Peyer's patch (tissue), 4 donors: Measurements from ENCODE around the gene PROP1. TPM values are rescaled to one million over a fixed set of nuclear protein-coding genes. Genes with fewer than 3 reads are reported as not detected.
"Not testable (repeated sequence)": the region's sequence is repeated elsewhere in the genome, so short reads cannot be mapped to it uniquely, and the experiment has no call there.

Experiments
- DNase-seq, 3 donors: peaks; one replicate each; pipeline ENCODE4 v3.0.0-alpha.2; 2017 to 2019
- H3K27ac ChIP-seq, 4 donors: fragments of 200-600 bp; sonication (generic); one replicate each; pipeline ENCODE4 v1.5.1; 2016 to 2019
- H3K27me3 ChIP-seq, 2 donors: fragments of 200-600 bp; sonication (generic); one replicate each; pipeline ENCODE4 v1.5.1; 2019
- H3K36me3 ChIP-seq, 3 donors: fragments of 200-600 bp; sonication (generic); one replicate each; pipeline ENCODE4 v1.5.1; 2016 to 2019
- H3K4me1 ChIP-seq, 4 donors: fragments of 200-600 bp; sonication (generic); one replicate each; pipeline ENCODE4 v1.5.1; 2016 to 2019
- H3K4me3 ChIP-seq, 4 donors: fragments of 200-600 bp; sonication (generic); 1 replicate in 3 of 4; 2 replicates in 1 of 4; pipeline ENCODE4 v1.5.1; 2016 to 2019; ENCODE audit warnings: mild to moderate bottlenecking in 1 of 4
- H3K9me3 ChIP-seq, 4 donors: fragments of 200-600 bp; sonication (generic); one replicate each; pipeline ENCODE4 v1.5.1; 2016 to 2019; ENCODE audit warnings: mild to moderate bottlenecking in 1 of 4
- POLR2A ChIP-seq, 2 donors: fragments of 450-650 bp; IDR thresholded peaks; one replicate each; pipeline ENCODE4 v1.5.1; 2017; ENCODE audit warnings: antibody characterized with exemption in 2 of 2, mild to moderate bottlenecking in 2 of 2, moderate library complexity in 2 of 2
- total RNA-seq, 4 donors: library from RNA; depleted of rRNA; stranded (reverse); fragments of >200 nt; gene quantifications; one replicate each; pipeline ENCODE4 v1.1.0, GENCODE V29; 2016
- TF ChIP-seq, protein P1 (sequence below), 6 experiments: fragments of 450-650 bp in 4 of 6; fragments of 200-600 bp in 2 of 6; sonication (generic) in 1 of 6; IDR thresholded peaks; one replicate each; pipeline ENCODE4 v1.5.1; 2017 to 2019; ENCODE audit warnings: antibody characterized with exemption in 6 of 6, mild to moderate bottlenecking in 3 of 6, moderate library complexity in 1 of 6

PROP1 gene
- total RNA-seq, 4 donors from 2014 or later: not detected

DNA sequence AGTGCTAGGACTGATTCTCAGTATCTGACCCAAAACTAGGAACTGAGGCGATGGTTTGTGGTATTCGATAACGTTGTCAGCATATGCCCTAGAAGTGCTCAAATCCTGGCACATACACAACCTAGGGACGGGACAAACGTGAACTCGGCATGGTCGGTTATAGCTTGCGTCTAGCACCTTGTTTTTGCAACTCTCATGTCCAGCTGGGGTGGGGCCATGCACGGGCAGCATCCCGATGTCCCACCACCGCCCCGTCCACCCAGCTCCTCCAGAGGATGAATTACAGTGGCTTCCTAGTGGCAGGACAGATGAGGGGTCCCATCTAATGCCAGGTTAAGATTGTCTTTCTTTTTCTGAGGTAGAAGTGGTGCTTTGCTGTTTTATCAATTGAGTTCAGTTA is 31.6 kb downstream of the PROP1 start:
- no peak for TF ChIP-seq POLR2A (IDR thresholded peaks at IDR 0.05)
- TF ChIP-seq, protein P1, sequence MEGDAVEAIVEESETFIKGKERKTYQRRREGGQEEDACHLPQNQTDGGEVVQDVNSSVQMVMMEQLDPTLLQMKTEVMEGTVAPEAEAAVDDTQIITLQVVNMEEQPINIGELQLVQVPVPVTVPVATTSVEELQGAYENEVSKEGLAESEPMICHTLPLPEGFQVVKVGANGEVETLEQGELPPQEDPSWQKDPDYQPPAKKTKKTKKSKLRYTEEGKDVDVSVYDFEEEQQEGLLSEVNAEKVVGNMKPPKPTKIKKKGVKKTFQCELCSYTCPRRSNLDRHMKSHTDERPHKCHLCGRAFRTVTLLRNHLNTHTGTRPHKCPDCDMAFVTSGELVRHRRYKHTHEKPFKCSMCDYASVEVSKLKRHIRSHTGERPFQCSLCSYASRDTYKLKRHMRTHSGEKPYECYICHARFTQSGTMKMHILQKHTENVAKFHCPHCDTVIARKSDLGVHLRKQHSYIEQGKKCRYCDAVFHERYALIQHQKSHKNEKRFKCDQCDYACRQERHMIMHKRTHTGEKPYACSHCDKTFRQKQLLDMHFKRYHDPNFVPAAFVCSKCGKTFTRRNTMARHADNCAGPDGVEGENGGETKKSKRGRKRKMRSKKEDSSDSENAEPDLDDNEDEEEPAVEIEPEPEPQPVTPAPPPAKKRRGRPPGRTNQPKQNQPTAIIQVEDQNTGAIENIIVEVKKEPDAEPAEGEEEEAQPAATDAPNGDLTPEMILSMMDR (IDR thresholded peaks at IDR 0.05): no peak
- H3K4me1 ChIP-seq: no peaks in the 10 kb centered on the region
- no peak for DNase-seq
- no peak overlapping the region for H3K27ac ChIP-seq
- no peak overlapping the region for H3K4me3 ChIP-seq
- H3K27me3 ChIP-seq: no peaks in the 10 kb centered on the region
- no peaks in the 10 kb centered on the region for H3K36me3 ChIP-seq
- H3K9me3 ChIP-seq: no peaks in the 10 kb centered on the region

DNA sequence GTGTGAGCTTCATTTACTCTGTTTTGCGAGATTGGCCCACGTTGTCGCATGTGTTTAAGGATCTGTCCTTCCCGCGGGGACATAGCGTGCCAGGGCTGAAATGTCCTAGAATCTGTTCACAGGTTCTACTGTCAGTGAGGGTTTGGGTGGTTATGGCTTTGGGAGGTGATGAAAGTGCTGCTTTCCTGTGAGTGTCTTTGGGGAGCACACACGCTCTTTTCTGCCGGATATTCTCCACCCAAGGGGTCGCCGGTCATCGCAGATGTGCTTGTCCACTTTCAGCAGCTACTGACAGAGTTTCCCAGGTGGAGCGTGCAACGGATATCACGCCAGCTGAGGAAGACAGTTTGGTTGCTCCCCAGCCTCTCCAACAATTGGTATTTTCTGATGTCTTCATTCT is 32.1 kb downstream of the PROP1 start:
- Histone ChIP-seq H3K9me3 (no peaks in the 10 kb centered on the region), H3K4me1 (no peaks in the 10 kb centered on the region), H3K27ac (no peak overlapping the region), H3K4me3 (no peak overlapping the region), H3K27me3 (no peaks in the 10 kb centered on the region), H3K36me3 (no peaks in the 10 kb centered on the region)
- DNase-seq: no peak
- TF ChIP-seq, protein P1 (IDR thresholded peaks at IDR 0.05): no peak
- no peak for TF ChIP-seq POLR2A (IDR thresholded peaks at IDR 0.05)

DNA sequence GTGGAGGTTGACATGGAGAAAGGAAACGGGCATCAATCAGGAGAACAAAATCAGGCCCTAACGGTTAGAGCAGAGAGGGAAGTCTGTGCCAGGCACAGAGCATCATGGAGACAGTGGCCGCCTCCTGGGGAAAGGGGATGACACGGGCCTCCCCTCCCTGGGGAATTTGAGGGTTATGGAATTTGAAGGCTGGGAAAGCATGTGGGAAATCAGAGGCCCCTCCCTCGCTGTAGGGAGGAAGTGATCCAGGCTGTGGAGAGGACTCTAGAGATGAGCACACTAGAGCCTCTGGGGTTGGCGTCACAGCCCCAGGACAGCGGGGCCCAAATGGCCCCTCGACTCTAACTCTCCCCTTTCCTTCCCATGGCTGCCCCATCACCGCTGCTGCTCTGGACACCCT is 36.7 kb downstream of the PROP1 start:
- TF ChIP-seq, protein P1 (IDR thresholded peaks at IDR 0.05): no peak
- no peak for TF ChIP-seq POLR2A (IDR thresholded peaks at IDR 0.05)
- Histone ChIP-seq H3K27ac (no peak overlapping the region), H3K36me3 (no peaks in the 10 kb centered on the region), H3K9me3 (no peaks in the 10 kb centered on the region), H3K4me1 (no peaks in the 10 kb centered on the region), H3K4me3 (no peak overlapping the region), H3K27me3 (no peaks in the 10 kb centered on the region)
- DNase-seq: no peak

DNA sequence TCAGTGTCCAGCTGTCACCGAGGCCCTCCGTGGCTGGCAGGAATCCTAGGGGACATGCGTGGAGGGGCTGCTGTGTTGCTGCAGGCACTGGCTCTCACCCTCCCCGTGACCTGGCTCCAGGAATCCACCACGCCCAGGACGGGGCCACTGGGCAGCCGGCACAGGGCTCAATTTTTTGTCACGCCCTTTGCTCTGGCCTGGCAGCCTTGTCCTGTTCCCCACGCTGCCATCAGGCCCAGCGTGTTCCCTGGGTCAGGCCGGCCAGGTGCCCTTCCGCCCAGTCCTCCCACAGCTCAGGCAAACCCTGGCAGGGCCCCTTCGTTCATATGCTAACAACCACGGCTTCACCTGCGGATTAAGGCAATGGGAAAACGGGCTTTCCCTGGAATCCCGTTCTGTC is 37.3 kb downstream of the PROP1 start:
- H3K27me3 ChIP-seq: no peaks in the 10 kb centered on the region
- no peak overlapping the region for H3K27ac ChIP-seq
- H3K36me3 ChIP-seq: no peaks in the 10 kb centered on the region
- TF ChIP-seq, protein P1 (IDR thresholded peaks at IDR 0.05): no peak
- no peak for TF ChIP-seq POLR2A (IDR thresholded peaks at IDR 0.05)
- no peak overlapping the region for H3K4me3 ChIP-seq
- H3K9me3 ChIP-seq: no peaks in the 10 kb centered on the region
- no peak for DNase-seq
- H3K4me1 ChIP-seq: no peaks in the 10 kb centered on the region

DNA sequence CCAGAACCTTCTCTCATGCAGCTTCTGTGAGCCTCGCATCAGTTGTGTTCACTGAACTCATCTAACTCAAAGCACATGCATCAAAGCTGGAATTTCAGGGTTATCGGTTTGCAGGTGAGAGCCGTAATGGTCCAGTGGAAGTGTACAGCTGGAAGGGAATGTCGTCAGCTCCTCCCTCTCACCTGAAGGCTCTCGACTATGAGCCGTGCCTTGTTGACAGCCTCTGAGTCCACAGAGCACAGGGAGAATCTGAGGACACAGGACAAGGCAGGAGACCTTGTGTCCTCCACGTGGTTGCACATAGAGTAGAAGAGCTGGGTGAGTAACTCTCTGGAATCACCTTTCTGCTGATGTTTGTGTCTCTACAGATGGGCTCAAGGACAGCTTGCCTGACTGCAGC is 38.8 kb downstream of the PROP1 start:
- DNase-seq: no peak
- H3K9me3 ChIP-seq: no peaks in the 10 kb centered on the region
- no peak overlapping the region for H3K27ac ChIP-seq
- no peaks in the 10 kb centered on the region for H3K4me1 ChIP-seq
- H3K36me3 ChIP-seq: no peaks in the 10 kb centered on the region
- no peak overlapping the region for H3K4me3 ChIP-seq
- H3K27me3 ChIP-seq: no peaks in the 10 kb centered on the region
- no peak for TF ChIP-seq POLR2A (IDR thresholded peaks at IDR 0.05)
- TF ChIP-seq, protein P1 (IDR thresholded peaks at IDR 0.05): no peak

DNA sequence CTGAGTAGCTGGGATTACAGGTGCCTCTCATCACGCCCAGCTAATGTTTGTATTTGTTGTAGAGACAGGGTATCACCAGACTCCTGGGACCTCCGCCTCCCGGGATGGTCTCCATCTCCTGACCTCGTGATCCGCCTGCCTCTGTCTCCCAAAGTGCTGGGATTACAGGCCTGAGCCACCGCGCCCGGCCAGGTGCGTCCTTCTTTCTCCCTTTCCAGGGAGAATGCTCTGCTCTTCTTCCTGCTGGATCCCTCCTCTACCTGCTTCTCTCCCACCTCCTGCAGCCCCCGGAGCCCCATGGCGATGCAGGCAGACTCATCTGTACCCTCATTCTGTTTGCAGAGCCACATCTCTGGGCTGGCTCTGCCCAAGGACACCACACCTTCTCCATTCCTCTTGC is 42.9 kb downstream of the PROP1 start:
- not testable (repeated sequence) for H3K9me3 ChIP-seq, DNase-seq, H3K27ac ChIP-seq, H3K27me3 ChIP-seq, H3K4me1 ChIP-seq, H3K36me3 ChIP-seq, H3K4me3 ChIP-seq

DNA sequence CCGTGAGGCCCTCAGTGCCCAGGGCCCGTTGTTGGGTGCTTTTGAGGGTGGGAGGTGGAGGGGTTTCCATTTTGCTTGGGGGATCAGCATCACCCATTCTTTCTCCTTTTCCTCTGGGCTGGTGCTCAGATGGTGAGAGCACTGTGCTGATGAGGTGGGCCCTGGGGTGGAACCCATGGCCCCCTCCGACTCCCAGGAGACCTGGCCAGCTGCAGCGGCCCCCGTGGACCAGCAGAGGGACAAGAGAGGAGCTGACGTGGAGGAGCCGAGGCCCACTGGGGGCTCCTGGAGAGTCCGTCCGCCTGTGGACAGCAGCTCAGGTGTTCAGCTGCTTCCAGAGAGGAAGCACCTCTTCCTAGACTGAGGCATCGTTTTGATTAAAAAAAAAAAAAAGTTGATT is 46.4 kb downstream of the PROP1 start:
- not testable (repeated sequence) for H3K27me3 ChIP-seq, H3K4me3 ChIP-seq, H3K27ac ChIP-seq, H3K9me3 ChIP-seq, H3K4me1 ChIP-seq, H3K36me3 ChIP-seq, DNase-seq

DNA sequence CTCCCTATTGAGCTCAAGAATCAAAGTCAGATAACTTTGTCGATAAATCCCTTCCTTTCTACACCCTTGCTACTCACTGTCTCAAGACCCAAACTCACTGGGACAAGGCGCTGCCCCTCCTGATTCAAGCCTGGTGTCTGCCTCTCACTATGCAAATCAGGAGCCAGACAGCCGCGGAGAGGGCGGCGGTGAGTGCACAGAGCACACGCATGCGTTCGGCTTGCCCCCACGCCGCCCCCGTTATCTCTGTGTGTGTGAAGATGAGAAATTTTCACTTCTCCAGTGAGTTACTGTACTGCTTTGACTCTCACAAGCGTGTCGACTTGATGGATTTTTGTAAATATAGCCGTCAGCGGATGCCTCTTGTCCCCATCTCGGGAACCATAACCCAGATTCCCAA is 47.0 kb downstream of the PROP1 start:
- not testable (repeated sequence) for H3K27ac ChIP-seq, H3K4me3 ChIP-seq, H3K4me1 ChIP-seq, DNase-seq, H3K9me3 ChIP-seq, H3K36me3 ChIP-seq, H3K27me3 ChIP-seq

DNA sequence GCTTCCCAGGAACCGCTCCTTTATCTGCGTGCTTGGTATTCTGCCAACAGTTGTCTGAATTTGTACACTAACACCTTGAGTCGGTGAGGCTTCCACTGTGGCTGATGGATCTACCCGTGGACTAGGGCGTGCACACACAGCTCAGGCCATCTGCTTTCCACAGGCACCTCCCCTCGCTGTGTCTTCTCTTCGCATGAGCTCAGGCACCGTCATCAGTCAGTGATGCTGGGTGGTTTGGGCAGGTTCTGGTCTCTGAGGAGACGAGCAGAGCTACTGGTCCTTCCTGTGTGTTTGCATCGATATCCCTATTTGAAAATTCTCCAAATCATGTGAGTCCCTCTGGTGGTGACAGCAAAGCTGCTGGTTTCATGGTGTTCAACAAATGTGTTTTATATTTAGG is 48.1 kb downstream of the PROP1 start:
- H3K4me3 ChIP-seq, H3K27ac ChIP-seq, H3K4me1 ChIP-seq, H3K9me3 ChIP-seq, DNase-seq, H3K36me3 ChIP-seq, H3K27me3 ChIP-seq: not testable (repeated sequence)

DNA sequence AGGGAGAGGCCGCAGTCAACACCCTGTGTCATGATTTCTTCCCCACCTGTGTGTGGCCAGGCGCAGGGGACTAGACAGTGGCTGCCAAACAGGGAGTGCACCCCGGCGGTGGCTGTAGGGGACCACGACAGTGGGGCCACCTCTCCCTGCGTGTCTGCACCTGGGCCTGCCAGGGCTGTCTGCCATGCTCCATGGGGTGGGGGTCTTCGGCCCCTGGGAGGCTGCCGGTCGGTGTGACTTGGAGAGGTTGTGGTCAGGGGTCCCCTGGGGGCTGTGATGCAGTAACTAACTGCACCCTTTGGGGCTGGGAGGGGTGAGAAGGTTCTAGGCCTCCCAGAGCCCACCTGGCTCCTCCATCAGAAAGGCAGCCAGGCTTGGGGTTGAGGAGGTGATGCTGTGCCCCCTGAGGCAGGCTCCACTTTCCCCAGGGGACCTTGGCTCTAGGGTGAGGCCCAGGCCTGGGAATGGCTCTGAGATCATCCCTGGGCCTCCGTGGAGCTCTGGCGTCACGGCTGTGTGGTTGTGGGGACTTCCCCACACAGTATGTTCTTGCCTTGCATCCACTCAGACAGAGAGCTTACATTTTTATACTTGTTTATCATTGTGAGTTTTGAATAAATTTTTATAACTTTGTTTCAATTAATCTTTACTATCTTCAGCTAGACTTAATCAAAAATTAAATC is 50.3 kb downstream of the PROP1 start:
- H3K36me3 ChIP-seq, DNase-seq, H3K4me3 ChIP-seq, H3K9me3 ChIP-seq, H3K4me1 ChIP-seq, H3K27ac ChIP-seq, H3K27me3 ChIP-seq: not testable (repeated sequence)
